Choroid plexus epithelial cell (primary cell): ENCODE measurements around the gene NDRG4.

Source experiments
- DNase-seq: peaks from one replicate; pipeline ENCODE4 v3.0.0-alpha.2; 2010; ENCODE audit warnings: low read depth
- H3K4me3 ChIP-seq: 2 replicates; pipeline ENCODE4 v1.5.1; 2011; ENCODE audit warnings: low read depth, mild to moderate bottlenecking, control low read depth, low read length, moderate library complexity
- TF ChIP-seq, protein P1 (sequence below): conservative IDR thresholded peaks from 2 replicates; pipeline ENCODE4 v1.5.1; 2011; ENCODE audit warnings: low read depth, mild to moderate bottlenecking, control low read depth, inconsistent platforms, low read length, moderate library complexity

NDRG4 gene

DNA sequence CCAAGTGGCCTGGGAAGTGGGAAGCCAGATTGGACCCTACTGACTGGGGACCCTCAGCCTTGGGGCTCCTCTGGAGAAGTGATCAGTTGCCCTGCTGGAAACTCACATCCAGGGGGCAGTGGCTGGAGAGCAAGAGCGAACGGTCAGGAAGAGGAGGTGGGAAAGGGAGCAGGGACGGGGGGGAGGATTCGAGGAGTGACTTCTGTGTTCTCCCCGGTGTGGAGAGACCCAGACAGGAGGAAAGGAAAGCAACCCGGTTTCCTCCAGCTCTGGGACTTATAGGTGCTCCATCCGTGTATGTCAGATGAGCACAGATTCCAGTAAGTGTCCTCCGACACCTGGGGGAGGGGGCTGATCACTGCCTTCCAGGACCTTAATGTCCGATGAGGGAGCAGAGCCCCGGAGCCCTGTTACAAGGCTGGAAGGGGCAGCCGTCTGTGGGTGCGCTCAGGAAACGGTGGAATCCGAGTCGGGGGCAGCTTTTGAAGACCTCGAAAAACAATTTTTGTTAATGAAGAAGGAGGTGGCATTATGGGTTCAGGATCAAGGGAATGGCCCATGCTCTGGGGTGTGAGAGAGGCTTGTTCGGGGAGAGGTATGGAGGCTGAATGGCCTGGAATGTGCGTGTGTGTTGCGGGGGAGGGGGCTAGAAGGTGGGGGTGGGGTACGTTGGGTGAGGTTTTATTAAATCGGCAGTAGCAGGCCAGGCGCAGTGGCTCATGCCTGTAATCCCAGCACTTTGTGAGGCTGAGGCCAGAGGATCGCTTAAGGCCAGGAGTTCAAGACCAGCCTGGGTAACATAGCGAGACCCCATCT, 34.8 kb upstream of the NDRG4 start:
- TF ChIP-seq, protein P1, sequence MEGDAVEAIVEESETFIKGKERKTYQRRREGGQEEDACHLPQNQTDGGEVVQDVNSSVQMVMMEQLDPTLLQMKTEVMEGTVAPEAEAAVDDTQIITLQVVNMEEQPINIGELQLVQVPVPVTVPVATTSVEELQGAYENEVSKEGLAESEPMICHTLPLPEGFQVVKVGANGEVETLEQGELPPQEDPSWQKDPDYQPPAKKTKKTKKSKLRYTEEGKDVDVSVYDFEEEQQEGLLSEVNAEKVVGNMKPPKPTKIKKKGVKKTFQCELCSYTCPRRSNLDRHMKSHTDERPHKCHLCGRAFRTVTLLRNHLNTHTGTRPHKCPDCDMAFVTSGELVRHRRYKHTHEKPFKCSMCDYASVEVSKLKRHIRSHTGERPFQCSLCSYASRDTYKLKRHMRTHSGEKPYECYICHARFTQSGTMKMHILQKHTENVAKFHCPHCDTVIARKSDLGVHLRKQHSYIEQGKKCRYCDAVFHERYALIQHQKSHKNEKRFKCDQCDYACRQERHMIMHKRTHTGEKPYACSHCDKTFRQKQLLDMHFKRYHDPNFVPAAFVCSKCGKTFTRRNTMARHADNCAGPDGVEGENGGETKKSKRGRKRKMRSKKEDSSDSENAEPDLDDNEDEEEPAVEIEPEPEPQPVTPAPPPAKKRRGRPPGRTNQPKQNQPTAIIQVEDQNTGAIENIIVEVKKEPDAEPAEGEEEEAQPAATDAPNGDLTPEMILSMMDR: peak; percentile 26
- no peak overlapping the region for H3K4me3 ChIP-seq
- no peak for DNase-seq

DNA sequence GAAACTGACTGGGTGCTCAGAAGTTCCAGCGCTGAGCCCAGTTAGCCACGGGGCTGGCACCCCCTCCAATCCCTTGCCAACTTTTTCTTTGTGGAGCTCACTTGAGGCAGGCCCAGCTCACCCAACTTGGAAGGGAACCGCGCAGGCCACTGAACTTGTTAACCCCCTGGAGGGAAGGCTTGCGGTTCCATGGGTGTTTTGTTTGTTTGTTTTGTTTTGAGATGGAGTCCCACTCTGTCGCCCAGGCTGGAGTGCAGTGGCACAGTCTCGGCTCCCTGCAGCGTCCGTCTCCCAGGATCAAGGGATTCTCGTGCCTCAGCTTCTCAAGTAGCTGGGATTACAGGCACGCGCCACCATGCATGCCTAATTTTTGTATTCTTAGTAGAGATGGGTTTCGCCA, 34.1 kb upstream of the NDRG4 start:
- TF ChIP-seq, protein P1: no peak
- H3K4me3 ChIP-seq: no peak overlapping the region
- no peak for DNase-seq

DNA sequence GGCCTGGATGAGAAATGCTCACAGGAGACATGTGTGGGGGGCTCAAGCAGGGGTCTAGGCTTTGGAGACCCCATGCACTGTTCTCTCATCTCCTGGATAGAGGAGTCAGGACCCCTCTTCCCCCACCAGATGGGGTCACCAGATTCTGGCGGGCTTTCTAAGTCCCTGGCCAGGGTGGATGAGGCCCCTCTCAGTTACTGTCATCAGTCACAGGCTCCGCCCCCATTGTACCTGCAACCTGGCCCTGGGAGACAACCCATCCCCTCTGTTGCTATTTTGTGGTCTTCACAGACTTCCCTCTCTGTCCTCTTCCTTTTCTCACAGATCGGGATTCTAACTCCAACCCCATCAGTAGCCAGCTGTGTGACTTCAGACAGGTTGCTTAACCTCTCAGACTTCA, 33.5 kb upstream of the NDRG4 start:
- H3K4me3 ChIP-seq: no peak overlapping the region
- TF ChIP-seq, protein P1: no peak
- no peak for DNase-seq

DNA sequence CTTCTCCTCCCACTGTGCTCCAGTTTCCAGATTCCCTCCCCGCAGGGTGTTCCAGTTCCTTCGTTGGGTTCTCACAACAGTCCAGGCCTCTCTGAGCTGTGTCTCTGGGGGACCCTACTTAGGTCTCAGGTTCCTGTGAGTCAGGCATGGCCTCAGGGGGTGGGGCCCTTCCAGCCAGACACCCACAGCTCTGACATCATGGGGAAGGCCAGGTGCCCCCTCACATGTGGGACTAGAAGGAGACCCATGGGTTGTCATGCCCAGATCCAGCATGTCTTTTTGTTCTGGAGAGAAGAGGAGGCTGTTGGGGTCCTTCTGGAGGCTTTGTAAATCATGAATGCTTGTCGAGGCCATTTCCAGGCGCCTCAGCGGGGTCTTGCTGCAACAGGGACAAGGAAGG, 32.0 kb upstream of the NDRG4 start:
- TF ChIP-seq, protein P1: no peak
- no peak overlapping the region for H3K4me3 ChIP-seq
- DNase-seq: no peak

DNA sequence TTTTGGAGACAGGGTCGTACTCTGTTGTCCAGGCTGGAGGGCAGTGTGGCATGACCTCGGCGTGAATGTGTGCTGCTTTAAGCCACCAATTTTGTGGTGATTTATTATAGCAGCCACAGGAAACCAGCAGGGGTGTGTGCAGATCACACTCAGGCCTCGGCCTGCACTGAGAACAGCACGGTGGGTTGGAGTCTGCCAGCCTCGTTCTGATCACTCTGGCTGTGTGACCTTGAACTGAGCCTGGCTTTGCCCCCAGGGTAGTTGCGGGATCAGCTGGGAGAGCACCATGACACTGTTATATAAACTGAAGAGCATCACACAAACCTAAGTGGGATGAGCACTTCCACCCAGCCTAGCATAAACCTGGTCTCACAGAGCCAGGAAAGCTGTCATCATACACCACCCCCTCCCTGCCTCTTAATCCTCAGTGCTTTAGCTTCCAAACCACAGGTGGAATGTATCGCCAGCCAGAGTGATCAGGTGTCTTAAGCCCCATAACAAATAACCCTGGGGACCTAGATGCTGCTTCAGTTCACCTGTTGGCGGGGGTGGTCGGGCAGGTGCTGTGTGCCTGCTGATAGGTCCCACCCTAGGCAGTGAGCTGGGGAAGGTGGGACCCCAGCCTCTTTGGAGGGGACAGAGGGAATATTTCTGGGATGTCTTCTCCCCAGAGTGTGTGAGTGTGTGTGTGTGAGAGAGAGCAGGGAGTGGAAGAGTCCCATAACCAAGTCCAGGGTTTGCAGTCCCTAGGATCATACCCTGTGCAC, 28.6 kb upstream of the NDRG4 start:
- no peak for DNase-seq
- TF ChIP-seq, protein P1: no peak
- H3K4me3 ChIP-seq: no peak overlapping the region

DNA sequence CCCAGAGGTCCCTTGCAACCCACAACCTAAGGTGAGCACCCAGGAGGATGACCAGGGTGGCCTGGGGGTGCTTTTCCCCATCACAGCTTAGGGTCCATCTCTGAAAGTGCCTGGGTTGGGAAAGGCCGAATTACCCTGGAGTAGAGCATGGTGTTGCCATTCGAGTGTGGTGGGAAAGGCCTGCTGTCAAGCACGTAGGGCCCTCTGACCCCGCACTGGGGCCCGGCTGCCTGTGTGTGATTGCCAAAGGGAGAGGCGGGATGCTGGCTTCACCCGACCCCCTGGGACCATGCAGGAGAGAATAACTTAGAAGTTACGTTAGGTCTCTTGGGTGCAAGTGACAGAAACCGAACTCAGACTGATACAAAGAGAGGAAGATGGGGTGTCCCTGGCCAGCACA, 27.7 kb upstream of the NDRG4 start:
- TF ChIP-seq, protein P1: no peak
- H3K4me3 ChIP-seq: no peak overlapping the region
- DNase-seq: no peak
